Measurements from ENCODE around the gene SYNGR3.

SYNGR3 gene

DNA sequence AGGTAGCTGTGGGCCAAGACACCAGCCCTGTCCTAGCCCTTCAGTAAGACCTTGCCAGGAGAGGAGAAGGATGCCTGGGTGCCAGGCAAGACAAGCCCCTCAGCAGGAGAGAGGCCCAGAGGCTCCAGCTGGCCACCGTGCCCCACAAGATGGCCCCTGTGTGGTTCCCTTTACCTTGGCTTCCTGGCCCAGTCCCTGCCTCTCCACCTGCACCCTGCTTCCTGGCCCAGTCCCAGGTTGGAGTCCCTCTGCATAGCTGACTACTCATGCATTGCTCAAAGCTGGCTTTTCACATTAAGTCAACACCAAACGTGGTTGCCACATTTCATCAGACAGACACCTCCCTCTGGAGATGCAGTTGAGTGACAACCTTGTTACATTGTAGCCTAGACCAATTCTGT is 4.0 kb downstream of the SYNGR3 start:
- Histone ChIP-seq H3K27me3 (ENCODE audit: control insufficient read depth in 2 of 2, insufficient read depth in 2 of 2, low read length in 2 of 2) (peaks cover 15 to 18% of the 10 kb centered on the region in 2 donors), H3K9ac (ENCODE audit: low read depth in 1 of 2, low read length in 2 of 2) (no peak overlapping the region), H3K36me3 (ENCODE audit: control insufficient read depth in 2 of 2, insufficient read depth in 2 of 2, low read length in 2 of 2) (peaks cover 10 to 12% of the 10 kb centered on the region in 2 donors), H3K27ac (ENCODE audit: low read depth in 2 of 2, low read length in 2 of 2) (no peak overlapping the region), H3K4me3 (ENCODE audit: low read length in 2 of 2) (no peak overlapping the region), H3K9me3 (ENCODE audit: control insufficient read depth in 2 of 2, low read length in 2 of 2) (no peaks in the 10 kb centered on the region), H3K4me1 (ENCODE audit: control insufficient read depth in 2 of 2, insufficient read depth in 2 of 2, low read length in 2 of 2) (peaks cover 22 to 26% of the 10 kb centered on the region in 2 donors)

DNA sequence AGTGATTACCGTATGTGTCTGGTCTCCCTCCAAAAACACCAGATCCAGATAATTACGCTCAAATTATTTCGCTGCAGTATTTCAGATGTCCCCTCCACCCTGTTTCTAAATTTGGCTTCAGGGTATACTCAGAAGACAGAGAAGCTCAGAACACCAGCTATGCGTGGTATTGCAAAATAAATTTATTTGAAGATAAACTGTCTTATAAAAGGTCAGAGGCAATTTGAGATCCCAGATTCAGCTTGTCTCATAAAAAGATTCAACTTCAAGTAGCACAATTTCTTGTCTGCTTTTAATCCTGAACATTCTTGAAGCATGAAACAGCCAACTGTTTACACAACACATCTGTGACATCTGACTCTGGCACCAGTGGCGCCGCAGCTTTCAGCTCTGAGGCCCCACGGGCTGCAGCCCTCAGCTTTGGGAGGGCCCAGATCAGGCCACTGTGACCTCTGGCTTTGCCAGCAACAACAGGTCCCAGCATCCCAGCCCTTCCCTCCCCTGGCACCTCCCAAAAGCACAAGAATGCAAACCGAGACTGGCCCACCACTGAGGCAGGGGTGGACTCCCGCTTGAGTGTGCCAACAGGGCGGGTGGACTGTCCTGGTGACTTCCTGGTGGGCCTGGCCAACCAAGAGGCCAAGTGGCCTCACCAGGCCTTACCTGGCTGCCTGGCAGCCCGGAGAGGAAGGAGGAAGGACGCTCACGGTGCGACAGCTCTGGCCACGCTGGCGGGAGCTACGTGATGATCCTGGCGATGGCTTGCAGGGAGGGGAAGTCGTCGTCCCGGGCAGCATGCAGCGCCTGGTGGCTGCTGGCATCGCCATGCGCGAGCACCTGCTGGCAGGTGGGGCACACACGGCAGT is 8.0 kb downstream of the SYNGR3 start:
- H3K36me3 ChIP-seq (ENCODE audit: control insufficient read depth in 2 of 2, insufficient read depth in 2 of 2, low read length in 2 of 2): peaks cover 44% of the 10 kb centered on the region in 2 donors
- no peak overlapping the region for H3K4me3 ChIP-seq (ENCODE audit: low read length in 2 of 2)
- no peaks in the 10 kb centered on the region for H3K27me3 ChIP-seq (ENCODE audit: control insufficient read depth in 2 of 2, insufficient read depth in 2 of 2, low read length in 2 of 2)
- no peaks in the 10 kb centered on the region for H3K9me3 ChIP-seq (ENCODE audit: control insufficient read depth in 2 of 2, low read length in 2 of 2)
- H3K27ac ChIP-seq (ENCODE audit: low read depth in 2 of 2, low read length in 2 of 2): peak overlapping the region in 1 of 2 donors; percentile 67
- peaks cover 0 to 7% of the 10 kb centered on the region in 2 donors for H3K4me1 ChIP-seq (ENCODE audit: control insufficient read depth in 2 of 2, insufficient read depth in 2 of 2, low read length in 2 of 2)
- no peak overlapping the region for H3K9ac ChIP-seq (ENCODE audit: low read depth in 1 of 2, low read length in 2 of 2)

DNA sequence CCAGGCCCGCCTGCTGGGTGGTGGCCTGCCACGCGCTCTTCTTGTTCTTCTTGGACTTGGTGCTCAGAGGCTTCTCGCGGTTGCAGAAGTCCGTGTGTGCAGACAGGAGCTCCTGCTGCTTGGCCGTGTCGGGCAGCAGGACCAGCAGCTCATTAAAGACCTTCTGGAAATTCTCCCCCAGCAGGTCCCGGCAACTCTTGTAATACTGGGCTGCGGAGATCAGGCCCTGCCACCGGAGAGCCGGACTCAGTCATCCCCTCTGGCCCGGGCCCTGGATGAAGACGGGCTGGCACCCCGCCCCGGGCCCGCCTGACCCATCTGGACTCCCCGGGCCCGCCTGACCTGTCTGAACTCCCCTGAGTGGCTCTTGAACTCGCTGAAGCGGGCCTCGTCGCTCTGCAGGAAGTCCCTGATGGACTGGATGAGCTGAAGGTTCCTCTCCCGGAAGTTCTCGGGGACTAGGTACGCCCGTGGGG is 8.6 kb downstream of the SYNGR3 start:
- H3K4me3 ChIP-seq (ENCODE audit: low read length in 2 of 2): no peak overlapping the region
- no peaks in the 10 kb centered on the region for H3K9me3 ChIP-seq (ENCODE audit: control insufficient read depth in 2 of 2, low read length in 2 of 2)
- H3K36me3 ChIP-seq (ENCODE audit: control insufficient read depth in 2 of 2, insufficient read depth in 2 of 2, low read length in 2 of 2): peaks cover 45 to 48% of the 10 kb centered on the region in 2 donors
- peaks cover under 1 to 7% of the 10 kb centered on the region in 2 donors for H3K4me1 ChIP-seq (ENCODE audit: control insufficient read depth in 2 of 2, insufficient read depth in 2 of 2, low read length in 2 of 2)
- H3K27me3 ChIP-seq (ENCODE audit: control insufficient read depth in 2 of 2, insufficient read depth in 2 of 2, low read length in 2 of 2): no peaks in the 10 kb centered on the region
- H3K27ac ChIP-seq (ENCODE audit: low read depth in 2 of 2, low read length in 2 of 2): peak overlapping the region in 1 of 2 donors; percentile 52
- H3K9ac ChIP-seq (ENCODE audit: low read depth in 1 of 2, low read length in 2 of 2): no peak overlapping the region

DNA sequence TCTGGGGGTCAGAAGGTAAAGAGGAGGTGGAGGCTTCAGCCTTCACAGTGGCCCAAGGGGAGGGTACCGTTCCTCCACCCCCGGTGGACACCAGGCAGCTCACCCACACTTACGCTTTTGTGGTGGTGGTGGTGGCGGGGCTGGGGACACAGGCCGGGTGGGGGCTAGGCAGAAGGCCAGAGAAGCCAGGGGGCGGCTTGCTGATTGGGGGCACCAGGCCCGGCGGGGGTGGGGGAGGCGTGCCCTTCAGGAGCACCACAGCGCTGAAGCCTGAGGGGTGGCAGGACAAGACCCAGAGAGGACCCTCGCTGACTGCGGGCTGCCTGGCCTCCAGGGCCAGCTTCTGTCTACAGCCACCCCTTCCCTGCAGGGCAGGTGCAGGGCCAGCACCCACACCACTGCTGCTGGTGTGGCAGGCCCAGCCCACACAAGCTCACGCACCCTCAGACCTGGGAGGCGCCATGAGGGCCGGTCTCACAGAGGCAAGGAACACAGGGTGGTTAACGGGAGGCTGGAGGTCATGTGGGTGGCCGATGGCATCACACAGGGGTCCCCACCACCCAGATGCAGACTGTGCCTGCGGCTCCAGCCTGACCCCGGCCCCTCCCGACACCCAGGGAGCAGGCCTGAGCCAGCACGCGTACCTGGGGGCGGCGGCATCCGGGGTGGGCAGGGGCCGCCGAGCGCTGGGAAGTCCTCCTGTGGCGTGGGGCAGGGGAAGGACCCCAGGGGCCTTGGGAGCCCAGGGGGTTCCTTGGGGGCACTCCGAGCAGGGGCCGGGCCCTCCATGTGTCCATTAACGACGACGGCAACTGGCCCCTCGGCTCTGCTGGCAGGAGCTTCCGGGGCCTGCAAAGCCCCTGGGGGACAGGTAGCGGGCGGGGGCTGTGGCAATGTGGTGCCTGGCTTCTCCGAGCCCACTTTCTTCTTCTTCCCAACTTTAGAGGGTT is 9.4 kb downstream of the SYNGR3 start:
- H3K27ac ChIP-seq (ENCODE audit: low read depth in 2 of 2, low read length in 2 of 2): no peak overlapping the region
- H3K36me3 ChIP-seq (ENCODE audit: control insufficient read depth in 2 of 2, insufficient read depth in 2 of 2, low read length in 2 of 2): peaks cover 45 to 48% of the 10 kb centered on the region in 2 donors

DNA sequence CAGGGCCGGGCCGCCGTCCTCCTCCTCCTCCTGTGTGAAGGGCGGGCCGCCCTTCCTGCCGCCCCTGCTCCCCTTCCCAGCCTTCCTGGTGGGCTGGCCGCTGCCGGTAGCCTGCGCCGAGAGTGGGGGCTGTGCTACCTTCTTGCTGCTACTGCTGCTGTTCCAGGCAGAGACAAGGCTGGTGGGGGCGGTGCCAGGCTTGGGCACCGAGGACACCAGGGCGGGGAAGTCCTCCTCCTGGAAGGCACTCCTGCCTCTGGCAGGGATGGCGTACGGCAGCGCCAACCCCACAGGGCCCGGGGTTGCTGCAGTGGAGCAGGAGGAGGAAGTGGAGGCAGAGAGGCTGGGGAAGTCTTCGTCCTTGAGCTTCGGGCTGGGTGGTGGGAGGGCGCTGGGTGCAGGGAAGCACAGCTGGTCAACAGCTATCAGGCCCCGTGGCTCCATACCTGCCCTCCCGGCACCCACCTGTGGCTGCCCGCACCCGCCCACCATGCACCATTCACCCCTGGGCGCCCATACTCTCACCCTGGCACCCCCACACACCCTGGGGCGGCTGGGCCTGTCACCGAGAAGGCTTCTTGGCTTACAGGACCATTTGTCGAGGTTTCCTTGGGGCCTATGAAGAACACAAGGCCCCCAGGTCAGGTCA is 10.2 kb downstream of the SYNGR3 start:
- H3K36me3 ChIP-seq (ENCODE audit: control insufficient read depth in 2 of 2, insufficient read depth in 2 of 2, low read length in 2 of 2): peaks cover 45 to 48% of the 10 kb centered on the region in 2 donors
- H3K4me1 ChIP-seq (ENCODE audit: control insufficient read depth in 2 of 2, insufficient read depth in 2 of 2, low read length in 2 of 2): peaks cover 11 to 20% of the 10 kb centered on the region in 2 donors
- H3K9ac ChIP-seq (ENCODE audit: low read depth in 1 of 2, low read length in 2 of 2): no peak overlapping the region
- H3K9me3 ChIP-seq (ENCODE audit: control insufficient read depth in 2 of 2, low read length in 2 of 2): no peaks in the 10 kb centered on the region
- no peaks in the 10 kb centered on the region for H3K27me3 ChIP-seq (ENCODE audit: control insufficient read depth in 2 of 2, insufficient read depth in 2 of 2, low read length in 2 of 2)
- H3K4me3 ChIP-seq (ENCODE audit: low read length in 2 of 2): no peak overlapping the region
- no peak overlapping the region for H3K27ac ChIP-seq (ENCODE audit: low read depth in 2 of 2, low read length in 2 of 2)

More for the DNA sequence above, 9.4 kb downstream of the SYNGR3 start:
- Histone ChIP-seq H3K27me3 (ENCODE audit: control insufficient read depth in 2 of 2, insufficient read depth in 2 of 2, low read length in 2 of 2) (no peaks in the 10 kb centered on the region), H3K4me3 (ENCODE audit: low read length in 2 of 2) (no peak overlapping the region), H3K9me3 (ENCODE audit: control insufficient read depth in 2 of 2, low read length in 2 of 2) (no peaks in the 10 kb centered on the region), H3K9ac (ENCODE audit: low read depth in 1 of 2, low read length in 2 of 2) (no peak overlapping the region), H3K4me1 (ENCODE audit: control insufficient read depth in 2 of 2, insufficient read depth in 2 of 2, low read length in 2 of 2) (peaks cover 7 to 12% of the 10 kb centered on the region in 2 donors)

DNA sequence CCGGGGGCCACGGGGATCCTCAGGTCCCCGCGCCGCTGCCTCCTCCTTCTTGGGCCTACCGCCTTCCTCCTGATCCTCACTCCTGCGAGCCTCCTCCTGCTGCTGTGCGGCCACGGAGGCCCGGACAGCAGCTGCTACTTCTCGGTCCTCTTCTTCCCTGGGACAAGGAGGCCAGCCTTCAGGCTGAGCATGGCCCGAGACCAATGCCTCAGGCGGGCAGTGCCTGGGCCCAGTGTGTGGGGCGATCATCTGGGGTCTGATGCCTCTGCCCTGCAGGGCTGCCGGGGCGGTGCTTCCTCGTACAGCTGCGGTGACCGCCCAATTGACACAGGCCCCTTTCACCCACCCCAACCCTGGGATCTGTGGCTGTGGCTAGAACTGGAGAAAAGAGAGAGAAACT is 11.3 kb downstream of the SYNGR3 start:
- Histone ChIP-seq H3K9ac (ENCODE audit: low read depth in 1 of 2, low read length in 2 of 2) (no peak overlapping the region), H3K4me1 (ENCODE audit: control insufficient read depth in 2 of 2, insufficient read depth in 2 of 2, low read length in 2 of 2) (peaks cover 11 to 20% of the 10 kb centered on the region in 2 donors), H3K27ac (ENCODE audit: low read depth in 2 of 2, low read length in 2 of 2) (no peak overlapping the region), H3K27me3 (ENCODE audit: control insufficient read depth in 2 of 2, insufficient read depth in 2 of 2, low read length in 2 of 2) (no peaks in the 10 kb centered on the region), H3K9me3 (ENCODE audit: control insufficient read depth in 2 of 2, low read length in 2 of 2) (no peaks in the 10 kb centered on the region), H3K36me3 (ENCODE audit: control insufficient read depth in 2 of 2, insufficient read depth in 2 of 2, low read length in 2 of 2) (peaks cover 45 to 48% of the 10 kb centered on the region in 2 donors), H3K4me3 (ENCODE audit: low read length in 2 of 2) (no peak overlapping the region)

DNA sequence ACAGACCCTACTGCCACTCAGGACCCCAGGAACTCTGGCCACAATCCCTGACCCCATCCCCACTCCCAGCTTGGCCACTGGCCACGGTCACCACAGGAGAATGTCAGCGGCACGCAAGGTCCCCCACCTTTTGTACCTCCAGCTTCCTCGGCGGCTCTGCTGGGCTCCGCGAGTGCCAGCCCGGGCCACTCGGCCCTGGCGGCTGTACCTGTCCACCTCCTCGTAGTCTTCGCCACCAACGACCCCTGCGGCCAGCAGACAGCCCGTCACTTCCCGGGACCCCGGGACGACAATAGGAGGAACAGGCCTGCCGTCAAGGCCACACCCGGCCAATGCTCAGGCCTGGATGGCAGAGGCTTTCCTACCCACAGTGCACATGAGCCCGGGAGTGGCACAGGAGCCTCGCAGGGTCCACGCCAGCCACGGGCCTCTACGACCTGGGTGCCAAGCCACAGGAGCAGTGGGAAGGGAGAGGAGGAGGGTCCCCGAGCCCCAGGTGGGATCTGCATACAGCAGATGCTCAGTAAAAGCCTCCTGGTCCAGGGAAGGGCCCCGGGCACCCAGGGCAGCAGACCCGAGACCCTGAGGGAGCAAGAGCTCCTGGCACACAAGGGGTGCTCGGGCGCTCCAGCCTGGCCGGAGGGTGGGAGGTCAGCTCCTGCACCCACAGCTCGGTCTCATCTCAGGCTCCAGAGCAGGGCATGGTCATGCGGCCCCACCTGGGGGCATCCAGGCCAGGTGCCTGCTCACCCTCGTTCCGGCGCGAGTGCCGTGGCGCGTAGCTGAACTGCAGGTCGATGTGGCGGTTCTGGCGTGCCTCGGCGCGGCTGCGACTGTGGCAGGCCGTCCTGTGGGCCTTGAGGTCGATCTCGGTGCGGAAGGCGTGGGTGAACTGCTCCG is 11.9 kb downstream of the SYNGR3 start:
- Histone ChIP-seq H3K27me3 (ENCODE audit: control insufficient read depth in 2 of 2, insufficient read depth in 2 of 2, low read length in 2 of 2) (no peaks in the 10 kb centered on the region), H3K4me1 (ENCODE audit: control insufficient read depth in 2 of 2, insufficient read depth in 2 of 2, low read length in 2 of 2) (peaks cover 11 to 19% of the 10 kb centered on the region in 2 donors), H3K36me3 (ENCODE audit: control insufficient read depth in 2 of 2, insufficient read depth in 2 of 2, low read length in 2 of 2) (peaks cover 45 to 48% of the 10 kb centered on the region in 2 donors), H3K27ac (ENCODE audit: low read depth in 2 of 2, low read length in 2 of 2) (no peak overlapping the region), H3K9ac (ENCODE audit: low read depth in 1 of 2, low read length in 2 of 2) (no peak overlapping the region), H3K4me3 (ENCODE audit: low read length in 2 of 2) (no peak overlapping the region), H3K9me3 (ENCODE audit: control insufficient read depth in 2 of 2, low read length in 2 of 2) (no peaks in the 10 kb centered on the region)

DNA sequence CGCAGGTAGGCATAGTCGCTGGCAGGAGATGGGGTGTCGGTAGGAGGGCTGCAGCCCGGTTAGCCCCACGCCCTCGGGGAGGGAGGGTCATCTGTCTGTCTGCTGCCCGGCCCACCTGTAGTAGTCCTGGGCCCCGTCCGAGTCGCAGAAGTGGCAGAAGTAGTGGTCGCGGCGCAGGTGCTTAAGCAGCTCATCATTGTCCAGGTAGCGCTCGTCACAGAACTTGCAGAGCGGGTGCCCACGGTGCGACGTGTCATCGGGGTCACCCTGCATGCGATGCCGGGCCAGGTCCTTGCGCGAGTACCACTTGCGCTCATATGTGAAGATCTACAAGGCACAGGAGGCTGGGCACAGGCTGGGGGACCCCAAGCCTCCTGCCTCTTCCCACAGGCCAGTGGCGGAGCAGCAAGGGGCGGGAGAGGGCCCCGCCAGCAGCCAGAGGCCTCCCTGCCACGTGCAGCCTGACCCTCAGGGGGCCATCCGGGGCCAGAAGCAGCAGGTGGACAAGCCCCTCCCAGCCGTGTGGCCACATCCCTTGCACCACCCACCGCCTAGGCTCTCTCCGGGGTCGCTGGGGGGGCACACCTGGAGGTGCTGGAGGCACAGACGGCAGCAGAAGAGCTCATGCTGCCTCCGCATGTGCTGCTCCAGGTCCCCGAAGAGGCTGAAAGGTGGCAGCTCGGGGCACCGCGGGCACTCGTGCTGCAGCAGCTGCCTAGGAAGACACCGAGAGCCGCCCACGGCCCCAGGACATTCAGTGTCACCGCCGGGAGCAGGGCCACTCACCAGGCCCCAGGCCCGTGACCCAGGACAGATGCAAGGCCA is 12.8 kb downstream of the SYNGR3 start:
- Histone ChIP-seq H3K36me3 (ENCODE audit: control insufficient read depth in 2 of 2, insufficient read depth in 2 of 2, low read length in 2 of 2) (peaks cover 42 to 44% of the 10 kb centered on the region in 2 donors), H3K27ac (ENCODE audit: low read depth in 2 of 2, low read length in 2 of 2) (no peak overlapping the region), H3K9me3 (ENCODE audit: control insufficient read depth in 2 of 2, low read length in 2 of 2) (no peaks in the 10 kb centered on the region), H3K4me1 (ENCODE audit: control insufficient read depth in 2 of 2, insufficient read depth in 2 of 2, low read length in 2 of 2) (peaks cover 18 to 19% of the 10 kb centered on the region in 2 donors), H3K27me3 (ENCODE audit: control insufficient read depth in 2 of 2, insufficient read depth in 2 of 2, low read length in 2 of 2) (no peaks in the 10 kb centered on the region), H3K4me3 (ENCODE audit: low read length in 2 of 2) (no peak overlapping the region), H3K9ac (ENCODE audit: low read depth in 1 of 2, low read length in 2 of 2) (no peak overlapping the region)
